Measurements from ENCODE around the gene P2RX6. TPM values are rescaled to one million over a fixed set of nuclear protein-coding genes. Genes with fewer than 3 reads are reported as not detected.

Gene P2RX6
- total and polyA plus RNA-seq, 8 donors: 0.20 to 2.4 (median 1.8) TPM

- DNase-seq: no peak
- Histone ChIP-seq H3K36me3 (no peaks in the 10 kb centered on the region), H3K4me3 (peak overlapping the region; percentile 20 to 40), H3K27ac (peak overlapping the region; percentile 51 to 70), H3K27me3 (peaks cover 0 to 17% of the 10 kb centered on the region in 2 donors), H3K9me3 (no peaks in the 10 kb centered on the region), H3K4me1 (peaks cover 10 to 14% of the 10 kb centered on the region in 2 donors)
- intact Hi-C loops (cut with DNase I): no loop called here
- no peak for TF ChIP-seq CTCF (IDR thresholded peaks at IDR 0.05)
- ATAC-seq: peak; percentile 2
These were observed 1.2 kb upstream of the P2RX6 start for GRCh38 chr22:21013657-21014201.

GRCh38 chr22:21014202-21014725 is 701 bp upstream of the P2RX6 start:
- intact Hi-C loops (cut with DNase I): no loop called here
- H3K4me1 ChIP-seq: peaks cover 10 to 14% of the 10 kb centered on the region in 2 donors
- H3K27ac ChIP-seq: peak overlapping the region; percentile 51 to 70
- H3K27me3 ChIP-seq: peaks cover 0 to 17% of the 10 kb centered on the region in 2 donors
- no peaks in the 10 kb centered on the region for H3K9me3 ChIP-seq
- TF ChIP-seq CTCF (IDR thresholded peaks at IDR 0.05): no peak
- DNase-seq (peak; percentile 85 to 96 (median 92)), ATAC-seq (peak; percentile 89)
- no peaks in the 10 kb centered on the region for H3K36me3 ChIP-seq
- H3K4me3 ChIP-seq: peak overlapping the region; percentile 20 to 40

- Histone ChIP-seq H3K4me3 (no peak overlapping the region), H3K27ac (no peak overlapping the region), H3K9me3 (no peaks in the 10 kb centered on the region), H3K27me3 (peaks cover 0 to 17% of the 10 kb centered on the region in 2 donors), H3K36me3 (no peaks in the 10 kb centered on the region), H3K4me1 (peaks cover 10 to 14% of the 10 kb centered on the region in 2 donors)
- no peak for TF ChIP-seq CTCF (IDR thresholded peaks at IDR 0.05)
- no peak for ATAC-seq
- peak in 1 of 4 donors; percentile 25 for DNase-seq
- intact Hi-C loops (cut with DNase I): no loop called here
These were observed 571 bp downstream of the P2RX6 start for GRCh38 chr22:21015466-21016006.

- Histone ChIP-seq H3K36me3 (no peaks in the 10 kb centered on the region), H3K27ac (no peak overlapping the region)
- intact Hi-C loops (cut with DNase I): no loop called here
These were observed 1.9 kb downstream of the P2RX6 start for GRCh38 chr22:21016644-21017420.

More at GRCh38 chr22:21016644-21017420, 1.9 kb downstream of the P2RX6 start:
- ATAC-seq: no peak
- Histone ChIP-seq H3K4me3 (no peak overlapping the region), H3K9me3 (no peaks in the 10 kb centered on the region), H3K27me3 (peaks cover 0 to 17% of the 10 kb centered on the region in 2 donors), H3K4me1 (peaks cover 10 to 14% of the 10 kb centered on the region in 2 donors)
- DNase-seq: peak in 1 of 4 donors; percentile 36
- no peak for TF ChIP-seq CTCF (IDR thresholded peaks at IDR 0.05)

Data from left lung (tissue), 10 donors.